Thymus (tissue), 11 donors: ENCODE results near the gene PI4K2A. TPM values are rescaled to one million over a fixed set of nuclear protein-coding genes. Genes with fewer than 3 reads are reported as not detected.

Experiments
- DNase-seq, 9 donors: peaks; one replicate each; pipeline ENCODE4 v3.0.0-alpha.2; 2013; ENCODE audit warnings: low spot score in 9 of 9, low read depth in 6 of 9, missing footprints in 1 of 9
- H3K27ac ChIP-seq, 2 donors: one replicate each; pipeline ENCODE4 v1.5.1; 2013; ENCODE audit warnings: control low read depth in 1 of 2, low read depth in 1 of 2, low read length in 1 of 2, mild to moderate bottlenecking in 1 of 2, moderate library complexity in 1 of 2
- H3K27me3 ChIP-seq, 2 donors: one replicate each; pipeline ENCODE4 v1.5.1; 2013; ENCODE audit warnings: low read length in 1 of 2; ENCODE audit not compliant: control insufficient read depth in 2 of 2, insufficient read depth in 1 of 2
- H3K36me3 ChIP-seq, 2 donors: one replicate each; pipeline ENCODE4 v1.5.1; 2013; ENCODE audit warnings: low read length in 1 of 2, mild to moderate bottlenecking in 1 of 2, moderate library complexity in 1 of 2; ENCODE audit not compliant: control insufficient read depth in 2 of 2, insufficient read depth in 2 of 2
- H3K4me1 ChIP-seq, 2 donors: one replicate each; pipeline ENCODE4 v1.5.1; 2013; ENCODE audit warnings: low read length in 2 of 2; ENCODE audit not compliant: control insufficient read depth in 2 of 2, insufficient read depth in 2 of 2
- H3K4me3 ChIP-seq, 2 donors: one replicate each; pipeline ENCODE4 v1.5.1; 2013; ENCODE audit warnings: low read length in 2 of 2, control low read depth in 1 of 2, mild to moderate bottlenecking in 1 of 2
- H3K9me3 ChIP-seq, 2 donors: one replicate each; pipeline ENCODE4 v1.5.1; 2013; ENCODE audit warnings: low read length in 1 of 2, mild to moderate bottlenecking in 1 of 2; ENCODE audit not compliant: control insufficient read depth in 2 of 2, insufficient read depth in 1 of 2
- WGBS: extraction: QIAGEN DNeasy Blood & Tissue Kit; methylation state at CpG from one replicate; pipeline ENCODE4 v1.1.7; 2013; 5-methylcytosine and 5-hydroxymethylcytosine counted together
- polyA plus RNA-seq: library from polyadenylated mRNA; stranded (reverse); fragments of 200-250 nt; gene quantifications from one replicate; pipeline ENCODE4 v1.2.3, GENCODE V29; 2013
- total RNA-seq: library from RNA; stranded (reverse); fragments of 120-200 nt; gene quantifications from one replicate; pipeline ENCODE4 v1.2.4, GENCODE V29; 2013
- donor health status: healthy.

PI4K2A gene
- total and polyA plus RNA-seq, 2 donors = 8.9 to 13.5 TPM

DNA sequence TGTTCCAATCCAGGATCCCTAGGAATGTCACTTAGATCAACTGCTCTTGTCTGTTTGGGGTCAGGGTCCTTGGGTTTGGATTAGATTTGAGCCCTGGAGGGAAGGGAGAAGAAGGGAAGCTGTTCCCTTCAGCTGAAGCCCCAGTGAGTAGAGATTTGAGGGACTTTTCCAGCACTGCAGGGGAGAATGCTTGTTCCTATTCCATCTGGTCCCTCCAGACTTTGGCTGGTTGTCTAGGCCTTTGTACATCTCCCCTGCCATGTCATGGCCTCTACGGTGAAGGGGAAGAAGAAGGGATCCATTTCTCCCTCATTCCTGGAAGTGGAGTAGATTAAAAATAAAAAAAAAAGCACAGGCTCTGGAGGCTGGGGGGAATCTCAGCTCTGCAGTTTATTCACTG is 39.9 kb upstream of the PI4K2A start:
- Histone ChIP-seq H3K4me1 (no peaks in the 10 kb centered on the region), H3K27me3 (no peaks in the 10 kb centered on the region), H3K4me3 (no peak overlapping the region), H3K27ac (no peak overlapping the region), H3K36me3 (no peaks in the 10 kb centered on the region), H3K9me3 (no peaks in the 10 kb centered on the region)
- 96% methylated on average over 1 of the region's 1 CpG for WGBS
- DNase-seq = no peak

- Histone ChIP-seq H3K27me3 (no peaks in the 10 kb centered on the region), H3K4me3 (no peak overlapping the region), H3K4me1 (no peaks in the 10 kb centered on the region), H3K9me3 (no peaks in the 10 kb centered on the region), H3K36me3 (no peaks in the 10 kb centered on the region), H3K27ac (no peak overlapping the region)
- 95% methylated on average over 21 of the region's 21 CpGs for WGBS
- DNase-seq = no peak
These were observed 38.9 kb upstream of the PI4K2A start for GRCh38 chr10:97601268-97602215.

DNA sequence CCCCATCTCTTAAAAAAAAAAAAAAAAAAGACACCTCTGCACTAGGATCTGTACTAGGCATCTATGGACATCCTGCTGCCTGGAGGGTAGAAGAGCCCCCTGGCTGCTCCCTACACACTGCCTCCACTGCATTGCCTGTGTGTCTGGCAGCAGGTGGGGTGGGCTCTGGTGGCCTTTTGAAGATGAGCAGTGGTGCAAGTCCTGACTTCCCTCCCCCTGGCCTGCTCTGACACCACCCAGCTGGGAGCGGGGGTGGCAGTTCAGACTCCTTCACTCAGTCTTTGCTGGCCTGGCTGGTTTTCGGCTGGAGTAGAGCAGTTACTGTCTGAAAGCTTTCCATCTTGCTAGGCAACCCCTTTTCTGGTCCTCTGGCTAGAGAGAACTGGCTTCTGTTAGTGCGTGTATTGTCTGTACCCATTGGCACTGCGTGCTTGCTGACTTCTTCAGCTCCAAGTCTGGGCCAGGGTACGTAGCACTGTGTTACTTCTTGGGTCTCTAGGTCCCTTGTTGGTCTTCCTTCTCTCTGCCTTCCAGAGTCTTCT is 33.3 kb upstream of the PI4K2A start:
- H3K4me3 ChIP-seq = no peak overlapping the region
- WGBS = 97% methylated on average over 5 of the region's 5 CpGs
- no peaks in the 10 kb centered on the region for H3K4me1 ChIP-seq

GRCh38 chr10:97608991-97609561 is 31.4 kb upstream of the PI4K2A start:
- H3K9me3 ChIP-seq = no peaks in the 10 kb centered on the region
- H3K27ac ChIP-seq = no peak overlapping the region
- 95% methylated on average over 13 of the region's 13 CpGs for WGBS
- no peaks in the 10 kb centered on the region for H3K36me3 ChIP-seq
- DNase-seq = no peak
- no peak overlapping the region for H3K4me3 ChIP-seq
- H3K27me3 ChIP-seq = no peaks in the 10 kb centered on the region
- no peaks in the 10 kb centered on the region for H3K4me1 ChIP-seq

More for the DNA sequence above, 33.3 kb upstream of the PI4K2A start:
- no peaks in the 10 kb centered on the region for H3K27me3 ChIP-seq
- no peak overlapping the region for H3K27ac ChIP-seq
- no peaks in the 10 kb centered on the region for H3K9me3 ChIP-seq
- no peak for DNase-seq
- H3K36me3 ChIP-seq = no peaks in the 10 kb centered on the region

- Histone ChIP-seq H3K4me3 (no peak overlapping the region), H3K27me3 (no peaks in the 10 kb centered on the region), H3K9me3 (no peaks in the 10 kb centered on the region), H3K4me1 (no peaks in the 10 kb centered on the region), H3K27ac (no peak overlapping the region), H3K36me3 (no peaks in the 10 kb centered on the region)
- 97% methylated on average over 12 of the region's 12 CpGs for WGBS
- DNase-seq = no peak
These were observed 29.0 kb upstream of the PI4K2A start for GRCh38 chr10:97611473-97611872.

- Histone ChIP-seq H3K9me3 (no peaks in the 10 kb centered on the region), H3K4me1 (no peaks in the 10 kb centered on the region), H3K27ac (no peak overlapping the region), H3K4me3 (no peak overlapping the region), H3K36me3 (no peaks in the 10 kb centered on the region), H3K27me3 (no peaks in the 10 kb centered on the region)
- DNase-seq = no peak
- WGBS = 85% methylated on average over 2 of the region's 2 CpGs
These were observed 28.1 kb upstream of the PI4K2A start for GRCh38 chr10:97612386-97612785.

GRCh38 chr10:97618285-97618684 is 22.2 kb upstream of the PI4K2A start:
- no peaks in the 10 kb centered on the region for H3K9me3 ChIP-seq
- H3K27ac ChIP-seq = no peak overlapping the region
- 96% methylated on average over 4 of the region's 4 CpGs for WGBS
- H3K4me1 ChIP-seq = no peaks in the 10 kb centered on the region
- no peaks in the 10 kb centered on the region for H3K36me3 ChIP-seq
- H3K4me3 ChIP-seq = no peak overlapping the region
- H3K27me3 ChIP-seq = no peaks in the 10 kb centered on the region
- no peak for DNase-seq

DNA sequence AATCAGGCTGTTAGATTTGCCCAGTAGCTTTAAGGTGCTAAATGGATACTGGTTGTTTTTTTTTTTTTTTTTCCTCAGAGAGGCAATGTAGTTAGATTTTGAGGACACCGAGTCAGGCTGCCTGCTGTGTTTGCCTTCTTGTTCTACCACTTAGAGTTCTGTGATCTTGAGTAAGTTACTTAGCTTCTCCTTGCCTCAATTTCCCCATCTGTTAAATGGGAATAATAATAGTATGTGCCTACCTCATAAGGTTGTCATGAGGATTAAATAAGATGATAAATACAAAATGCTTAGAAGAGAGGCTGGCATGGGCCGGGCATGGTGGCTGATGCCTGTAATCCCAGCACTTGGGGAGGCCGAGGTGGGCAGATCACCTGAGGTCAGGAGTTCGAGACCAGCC is 21.7 kb upstream of the PI4K2A start:
- H3K27ac ChIP-seq = no peak overlapping the region
- no peaks in the 10 kb centered on the region for H3K4me1 ChIP-seq
- no peaks in the 10 kb centered on the region for H3K27me3 ChIP-seq
- DNase-seq = no peak
- no peaks in the 10 kb centered on the region for H3K9me3 ChIP-seq
- H3K4me3 ChIP-seq = no peak overlapping the region
- WGBS = 98% methylated on average over 4 of the region's 4 CpGs
- H3K36me3 ChIP-seq = no peaks in the 10 kb centered on the region

GRCh38 chr10:97623277-97623676 is 17.2 kb upstream of the PI4K2A start:
- no peaks in the 10 kb centered on the region for H3K9me3 ChIP-seq
- no peak overlapping the region for H3K27ac ChIP-seq
- H3K27me3 ChIP-seq = no peaks in the 10 kb centered on the region
- no peaks in the 10 kb centered on the region for H3K4me1 ChIP-seq
- H3K4me3 ChIP-seq = no peak overlapping the region
- DNase-seq = no peak
- no peaks in the 10 kb centered on the region for H3K36me3 ChIP-seq
- 97% methylated on average over 1 of the region's 1 CpG for WGBS
